ENCODE results near the gene CTDSP1.

DNA sequence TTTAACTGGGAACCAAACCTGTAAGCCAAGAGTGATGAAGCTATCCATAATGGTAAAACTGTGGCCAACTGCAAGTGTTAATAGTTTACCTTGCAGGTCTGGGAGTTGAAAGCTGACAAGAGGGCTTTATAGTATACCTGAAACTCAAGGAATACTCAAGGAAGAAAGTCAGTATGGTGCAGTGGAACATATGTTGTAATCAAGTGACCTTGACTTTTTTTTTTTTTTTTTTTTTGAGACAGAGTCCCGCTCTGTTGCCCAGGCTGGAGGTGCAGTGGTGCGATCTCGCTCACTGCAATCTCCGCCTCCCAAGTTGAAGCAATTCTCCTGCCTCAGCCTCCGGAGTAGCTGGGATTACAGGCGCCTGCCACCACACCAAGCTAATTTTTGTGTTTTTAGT, 46.9 kb downstream of the CTDSP1 start:
- TF ChIP-seq, protein P1, sequence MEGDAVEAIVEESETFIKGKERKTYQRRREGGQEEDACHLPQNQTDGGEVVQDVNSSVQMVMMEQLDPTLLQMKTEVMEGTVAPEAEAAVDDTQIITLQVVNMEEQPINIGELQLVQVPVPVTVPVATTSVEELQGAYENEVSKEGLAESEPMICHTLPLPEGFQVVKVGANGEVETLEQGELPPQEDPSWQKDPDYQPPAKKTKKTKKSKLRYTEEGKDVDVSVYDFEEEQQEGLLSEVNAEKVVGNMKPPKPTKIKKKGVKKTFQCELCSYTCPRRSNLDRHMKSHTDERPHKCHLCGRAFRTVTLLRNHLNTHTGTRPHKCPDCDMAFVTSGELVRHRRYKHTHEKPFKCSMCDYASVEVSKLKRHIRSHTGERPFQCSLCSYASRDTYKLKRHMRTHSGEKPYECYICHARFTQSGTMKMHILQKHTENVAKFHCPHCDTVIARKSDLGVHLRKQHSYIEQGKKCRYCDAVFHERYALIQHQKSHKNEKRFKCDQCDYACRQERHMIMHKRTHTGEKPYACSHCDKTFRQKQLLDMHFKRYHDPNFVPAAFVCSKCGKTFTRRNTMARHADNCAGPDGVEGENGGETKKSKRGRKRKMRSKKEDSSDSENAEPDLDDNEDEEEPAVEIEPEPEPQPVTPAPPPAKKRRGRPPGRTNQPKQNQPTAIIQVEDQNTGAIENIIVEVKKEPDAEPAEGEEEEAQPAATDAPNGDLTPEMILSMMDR (IDR thresholded peaks at IDR 0.05): no peak
- TF ChIP-seq POLR2A (IDR thresholded peaks at IDR 0.05) (no peak), POLR2AphosphoS5 (IDR thresholded peaks at IDR 0.05) (no peak), EP300 (IDR thresholded peaks at IDR 0.05; ENCODE audit: low read depth) (no peak)

All from transverse colon (tissue), 4 donors.